ENCODE measurements around the gene TMEM30B. TPM values are rescaled to one million over a fixed set of nuclear protein-coding genes. Genes with fewer than 3 reads are reported as not detected.

Gene TMEM30B
- total RNA-seq, 1 donor from 2014 or later, result 0.26 TPM

DNA sequence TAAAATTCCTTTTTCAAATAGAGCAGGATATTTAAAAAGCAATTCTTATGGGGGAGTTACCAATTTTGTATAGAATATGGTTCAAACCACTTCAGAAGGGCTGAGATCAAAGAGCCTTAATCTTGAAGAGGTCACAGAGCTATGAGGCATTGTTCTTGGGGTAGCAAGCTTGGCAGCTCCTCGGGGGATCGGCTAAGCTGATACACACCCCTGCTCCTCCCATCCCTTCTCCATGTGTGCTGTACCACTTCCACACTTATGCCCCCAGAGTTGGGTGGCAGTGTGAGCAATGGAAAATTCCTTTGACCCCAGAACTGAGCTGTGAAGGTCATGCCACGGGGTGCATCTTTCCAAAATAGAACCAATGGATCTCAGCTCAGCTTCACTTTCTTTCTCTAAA lies 15.0 kb upstream of the TMEM30B start:
- H3K36me3 Mint-ChIP-seq (ENCODE audit: low read depth), result peaks cover 4% of the 10 kb centered on the region
- peaks cover 35% of the 10 kb centered on the region for H3K4me1 Mint-ChIP-seq (ENCODE audit: low read depth)
- no peak for DNase-seq (ENCODE audit: low spot score)
- H3K4me3 Mint-ChIP-seq, result no peak overlapping the region
- intact Hi-C loops (cut with micrococcal nuclease), result loop anchor here (2.0 kb wide), 1 partner anchor 25 kb away; the partner anchor contains the start of gene PRKCH
- H3K27ac Mint-ChIP-seq, result no peak overlapping the region
- no peaks in the 10 kb centered on the region for H3K9me3 Mint-ChIP-seq
- H3K27me3 Mint-ChIP-seq (ENCODE audit: insufficient read depth), result no peaks in the 10 kb centered on the region

DNA sequence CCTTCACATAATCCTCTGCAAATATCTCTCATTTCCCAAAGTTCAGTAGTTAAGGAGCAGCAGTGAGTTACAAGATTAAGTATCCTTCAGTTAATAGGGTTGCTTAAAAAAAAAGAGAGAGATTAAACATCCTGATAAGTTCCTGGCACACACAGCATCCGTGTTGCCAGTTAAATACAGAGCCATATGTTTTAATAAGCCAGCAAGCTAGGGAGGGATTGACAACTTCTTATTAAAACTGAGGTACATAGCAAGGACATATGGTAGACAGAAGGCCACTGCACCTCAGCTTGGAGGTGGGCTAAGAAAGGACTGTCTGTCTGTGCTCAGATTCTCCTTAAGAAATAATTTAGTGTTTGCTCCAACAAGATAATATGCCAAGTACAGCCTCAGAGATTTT lies 9.6 kb upstream of the TMEM30B start:
- intact Hi-C loops (cut with micrococcal nuclease), result no loop called here
- H3K4me3 Mint-ChIP-seq, result no peak overlapping the region
- H3K36me3 Mint-ChIP-seq (ENCODE audit: low read depth), result no peaks in the 10 kb centered on the region
- no peaks in the 10 kb centered on the region for H3K9me3 Mint-ChIP-seq
- DNase-seq (ENCODE audit: low spot score), result no peak
- no peak overlapping the region for H3K27ac Mint-ChIP-seq
- H3K4me1 Mint-ChIP-seq (ENCODE audit: low read depth), result peaks cover 28% of the 10 kb centered on the region
- peaks cover 5% of the 10 kb centered on the region for H3K27me3 Mint-ChIP-seq (ENCODE audit: insufficient read depth)

DNA sequence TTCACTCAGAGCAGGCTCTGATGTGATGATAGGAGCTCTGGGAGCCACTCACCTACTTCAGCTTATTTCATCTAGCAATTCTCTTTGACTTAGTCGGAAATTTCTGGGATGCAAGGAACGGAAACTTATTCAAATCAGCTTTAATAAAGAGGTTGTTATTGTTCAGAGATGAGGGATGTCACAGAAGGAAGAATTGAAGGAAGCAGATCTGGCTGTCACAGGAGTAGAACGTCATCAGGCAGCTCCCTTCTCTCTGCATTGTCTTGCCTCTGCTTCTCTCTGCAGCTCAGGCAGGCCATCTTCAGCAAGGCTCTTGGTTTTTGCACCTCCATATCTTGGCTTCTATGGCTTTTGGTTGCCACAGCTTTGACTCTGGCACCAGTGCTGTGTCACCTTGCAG lies 7.6 kb upstream of the TMEM30B start:
- DNase-seq (ENCODE audit: low spot score), result no peak
- intact Hi-C loops (cut with micrococcal nuclease), result no loop called here
- H3K4me1 Mint-ChIP-seq (ENCODE audit: low read depth), result peaks cover 38% of the 10 kb centered on the region
- H3K9me3 Mint-ChIP-seq, result no peaks in the 10 kb centered on the region
- H3K36me3 Mint-ChIP-seq (ENCODE audit: low read depth), result no peaks in the 10 kb centered on the region
- no peak overlapping the region for H3K4me3 Mint-ChIP-seq
- H3K27ac Mint-ChIP-seq, result no peak overlapping the region
- peaks cover 5% of the 10 kb centered on the region for H3K27me3 Mint-ChIP-seq (ENCODE audit: insufficient read depth)

DNA sequence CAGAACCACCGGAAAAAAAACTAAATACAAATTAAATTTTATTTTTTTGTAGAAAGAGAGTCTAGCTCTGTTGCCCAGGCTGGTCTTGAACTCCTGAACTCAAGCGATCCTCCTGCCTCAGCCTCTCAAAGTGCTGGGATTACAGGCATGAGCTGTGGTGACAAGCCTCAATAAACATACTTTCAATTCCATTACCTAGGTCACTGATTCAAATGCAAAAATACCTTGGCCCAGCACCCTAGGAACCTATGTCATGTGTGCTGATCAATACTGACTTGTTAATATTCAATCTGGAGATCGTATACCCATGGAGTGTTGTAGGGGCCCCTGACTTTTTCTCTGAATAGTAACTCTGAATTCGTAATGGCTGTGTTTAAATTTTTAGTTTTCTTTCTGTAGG lies 7.1 kb upstream of the TMEM30B start:
- Mint-ChIP-seq H3K36me3 (ENCODE audit: low read depth) (no peaks in the 10 kb centered on the region), H3K9me3 (no peaks in the 10 kb centered on the region), H3K4me3 (no peak overlapping the region), H3K4me1 (ENCODE audit: low read depth) (peaks cover 40% of the 10 kb centered on the region), H3K27me3 (ENCODE audit: insufficient read depth) (peaks cover 5% of the 10 kb centered on the region), H3K27ac (no peak overlapping the region)
- DNase-seq (ENCODE audit: low spot score), result no peak
- intact Hi-C loops (cut with micrococcal nuclease), result no loop called here

DNA sequence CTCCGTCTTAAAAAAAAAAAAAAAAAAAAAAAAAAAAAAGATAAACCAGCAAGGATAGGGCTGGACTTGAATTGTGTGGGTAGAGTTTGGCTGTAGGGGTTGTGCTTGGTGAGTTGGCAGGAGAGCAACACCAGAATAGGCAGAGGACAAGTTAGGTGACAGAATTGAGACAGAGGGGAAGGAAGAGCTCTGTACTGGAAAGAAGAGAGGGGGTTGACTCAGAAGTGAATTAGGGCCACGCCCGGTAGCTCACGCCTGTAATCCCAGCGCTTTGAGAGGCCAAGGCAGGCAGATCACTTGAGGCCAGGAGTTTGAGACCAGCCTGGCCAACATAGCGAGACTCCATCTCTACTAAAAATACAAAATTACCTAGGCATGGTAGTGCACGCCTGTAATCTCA lies 6.1 kb upstream of the TMEM30B start:
- Mint-ChIP-seq H3K27ac (no peak overlapping the region), H3K36me3 (ENCODE audit: low read depth) (no peaks in the 10 kb centered on the region), H3K27me3 (ENCODE audit: insufficient read depth) (peaks cover 11% of the 10 kb centered on the region), H3K4me3 (no peak overlapping the region), H3K4me1 (ENCODE audit: low read depth) (peaks cover 43% of the 10 kb centered on the region), H3K9me3 (no peaks in the 10 kb centered on the region)
- intact Hi-C loops (cut with micrococcal nuclease), result no loop called here
- no peak for DNase-seq (ENCODE audit: low spot score)

DNA sequence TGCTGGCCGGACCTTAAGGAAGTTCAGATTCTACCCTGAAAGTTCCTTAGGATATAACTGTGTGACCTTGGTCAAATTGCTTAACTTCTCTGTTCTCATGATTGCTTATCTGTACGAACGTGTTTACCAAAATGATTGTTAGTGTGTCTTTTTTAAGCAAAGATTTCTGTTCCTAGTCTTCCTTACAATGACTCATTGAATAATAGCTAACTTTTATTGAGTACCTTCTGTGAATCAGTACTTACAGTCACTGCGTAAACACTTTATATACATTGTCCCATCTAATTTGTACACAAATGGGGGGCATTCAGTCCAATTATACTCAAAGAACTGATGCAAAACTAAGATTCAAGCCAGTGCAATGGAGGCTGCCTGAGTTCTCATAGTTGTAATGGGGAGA lies 4.2 kb upstream of the TMEM30B start:
- H3K27me3 Mint-ChIP-seq (ENCODE audit: insufficient read depth), result peaks cover 12% of the 10 kb centered on the region
- H3K27ac Mint-ChIP-seq, result no peak overlapping the region
- H3K4me1 Mint-ChIP-seq (ENCODE audit: low read depth), result peaks cover 48% of the 10 kb centered on the region
- no peaks in the 10 kb centered on the region for H3K36me3 Mint-ChIP-seq (ENCODE audit: low read depth)
- no peaks in the 10 kb centered on the region for H3K9me3 Mint-ChIP-seq
- intact Hi-C loops (cut with micrococcal nuclease), result no loop called here
- no peak for DNase-seq (ENCODE audit: low spot score)
- no peak overlapping the region for H3K4me3 Mint-ChIP-seq

DNA sequence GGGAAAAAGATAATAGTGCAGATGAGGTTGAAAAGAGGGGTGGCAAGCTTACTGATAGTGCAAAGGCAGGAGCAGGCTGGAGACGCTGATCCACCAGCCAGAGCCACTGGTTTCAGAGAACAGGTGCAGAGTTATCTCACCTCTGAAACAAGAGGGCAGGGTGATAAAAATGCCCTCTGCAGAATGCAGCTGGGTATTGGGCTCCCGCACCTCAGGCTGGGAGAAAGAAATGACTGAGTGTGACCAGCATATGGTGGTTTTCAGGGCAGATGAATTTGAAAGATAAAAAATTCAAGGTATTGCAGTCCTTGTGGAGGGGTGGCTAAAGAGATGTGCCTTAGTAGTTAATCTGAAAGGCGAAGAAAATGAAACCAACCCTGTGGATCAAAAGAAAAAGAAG lies 2.9 kb upstream of the TMEM30B start:
- Mint-ChIP-seq H3K4me3 (no peak overlapping the region), H3K27ac (no peak overlapping the region), H3K9me3 (no peaks in the 10 kb centered on the region), H3K36me3 (ENCODE audit: low read depth) (no peaks in the 10 kb centered on the region), H3K4me1 (ENCODE audit: low read depth) (peaks cover 58% of the 10 kb centered on the region), H3K27me3 (ENCODE audit: insufficient read depth) (peaks cover 17% of the 10 kb centered on the region)
- intact Hi-C loops (cut with micrococcal nuclease), result loop anchor here (5.0 kb wide), 1 partner anchor 38 kb away; the partner anchor contains the start of gene PRKCH
- DNase-seq (ENCODE audit: low spot score), result no peak

DNA sequence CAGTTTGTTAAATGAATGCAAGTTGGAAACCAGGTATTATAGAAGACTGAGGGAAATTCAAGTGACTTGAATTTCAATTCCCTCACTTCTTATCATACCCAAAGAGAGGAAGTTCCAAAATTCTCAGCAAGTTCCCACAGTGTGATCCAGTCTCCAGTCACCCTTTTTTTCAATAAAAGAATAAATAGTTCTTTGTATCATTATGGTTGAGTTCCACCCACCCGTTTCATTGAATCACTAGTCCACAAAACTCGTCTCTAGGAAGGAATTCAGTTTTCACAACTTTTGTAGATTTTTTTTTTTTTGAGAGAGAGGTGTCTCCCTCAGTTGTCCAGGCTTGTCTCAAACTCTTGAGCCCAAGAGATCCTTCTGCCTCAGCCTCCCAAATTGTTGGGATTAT lies 1.6 kb upstream of the TMEM30B start:
- no peaks in the 10 kb centered on the region for H3K9me3 Mint-ChIP-seq
- H3K4me3 Mint-ChIP-seq, result no peak overlapping the region
- DNase-seq (ENCODE audit: low spot score), result no peak
- H3K4me1 Mint-ChIP-seq (ENCODE audit: low read depth), result peaks cover 52% of the 10 kb centered on the region
- H3K27me3 Mint-ChIP-seq (ENCODE audit: insufficient read depth), result peaks cover 24% of the 10 kb centered on the region
- intact Hi-C loops (cut with micrococcal nuclease), result loop anchor here (5.0 kb wide), 1 partner anchor 40 kb away; the partner anchor contains the start of gene PRKCH
- H3K36me3 Mint-ChIP-seq (ENCODE audit: low read depth), result no peaks in the 10 kb centered on the region
- H3K27ac Mint-ChIP-seq, result no peak overlapping the region

DNA sequence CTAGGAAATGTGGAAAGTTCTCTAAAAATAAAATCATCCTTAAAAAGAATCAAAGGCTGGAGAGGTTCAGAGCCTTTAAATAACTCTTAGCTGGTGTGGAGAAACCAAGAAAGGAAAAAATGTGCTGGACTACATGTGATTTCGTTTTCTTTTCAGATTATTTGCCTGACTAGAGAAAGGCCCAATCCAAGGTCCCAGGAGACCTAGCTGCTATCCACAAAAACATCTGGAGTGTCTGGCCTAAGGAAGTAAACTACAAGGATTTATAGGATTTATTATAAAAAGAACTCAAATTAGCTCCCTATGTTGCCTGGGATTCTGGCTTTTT lies 774 bp upstream of the TMEM30B start:
- Mint-ChIP-seq H3K4me1 (ENCODE audit: low read depth) (peaks cover 44% of the 10 kb centered on the region), H3K36me3 (ENCODE audit: low read depth) (no peaks in the 10 kb centered on the region), H3K27me3 (ENCODE audit: insufficient read depth) (peaks cover 21% of the 10 kb centered on the region), H3K4me3 (peak overlapping the region; percentile 79), H3K9me3 (no peaks in the 10 kb centered on the region), H3K27ac (no peak overlapping the region)
- no peak for DNase-seq (ENCODE audit: low spot score)
- intact Hi-C loops (cut with micrococcal nuclease), result loop anchor here (5.0 kb wide), 1 partner anchor 40 kb away; the partner anchor contains the start of gene PRKCH

DNA sequence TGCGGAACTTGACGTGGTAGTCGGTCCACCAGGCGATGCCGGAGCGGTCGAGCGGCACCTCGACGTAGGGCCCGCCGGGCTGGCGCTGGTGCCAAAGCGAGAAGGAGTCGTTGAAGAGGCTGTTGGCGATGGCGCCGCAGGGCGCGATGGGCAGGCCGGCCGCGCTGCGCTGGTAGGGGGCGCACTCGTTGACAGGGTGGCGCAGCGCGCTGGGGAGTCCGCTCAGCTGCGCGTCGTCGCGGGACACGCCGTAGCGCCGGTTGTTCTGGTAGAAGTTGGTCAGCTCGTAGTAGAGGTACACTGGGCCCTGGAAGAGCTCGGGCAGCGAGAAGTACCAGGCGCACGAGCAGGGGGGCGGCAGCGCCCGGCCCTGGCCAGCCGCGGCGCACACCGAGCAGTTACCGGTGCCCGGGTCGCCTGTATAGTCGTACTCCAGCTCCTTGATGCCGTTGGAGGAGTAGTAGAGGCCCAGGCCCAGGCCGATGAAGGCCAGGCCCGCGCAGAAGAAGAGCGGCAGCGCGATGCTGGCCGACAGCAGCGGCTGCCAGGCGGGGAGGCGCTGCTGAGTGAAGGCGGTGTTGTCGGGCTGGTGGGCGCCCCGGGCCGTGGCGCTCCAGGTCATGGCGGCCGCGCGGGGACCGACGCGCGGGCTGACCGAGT lies 482 bp downstream of the TMEM30B start:
- intact Hi-C loops (cut with micrococcal nuclease), result loop anchor here (1.0 to 5.0 kb wide), 2 partner anchors 11 to 42 kb away; partner anchors contain the start of gene PRKCH
- peak overlapping the region; percentile 84 for H3K4me3 Mint-ChIP-seq
- H3K27ac Mint-ChIP-seq, result peak overlapping the region; percentile 69
- DNase-seq (ENCODE audit: low spot score), result peak; percentile 68
- peaks cover 25% of the 10 kb centered on the region for H3K27me3 Mint-ChIP-seq (ENCODE audit: insufficient read depth)
- H3K36me3 Mint-ChIP-seq (ENCODE audit: low read depth), result no peaks in the 10 kb centered on the region
- H3K9me3 Mint-ChIP-seq, result no peaks in the 10 kb centered on the region
- peaks cover 34% of the 10 kb centered on the region for H3K4me1 Mint-ChIP-seq (ENCODE audit: low read depth)

DNA sequence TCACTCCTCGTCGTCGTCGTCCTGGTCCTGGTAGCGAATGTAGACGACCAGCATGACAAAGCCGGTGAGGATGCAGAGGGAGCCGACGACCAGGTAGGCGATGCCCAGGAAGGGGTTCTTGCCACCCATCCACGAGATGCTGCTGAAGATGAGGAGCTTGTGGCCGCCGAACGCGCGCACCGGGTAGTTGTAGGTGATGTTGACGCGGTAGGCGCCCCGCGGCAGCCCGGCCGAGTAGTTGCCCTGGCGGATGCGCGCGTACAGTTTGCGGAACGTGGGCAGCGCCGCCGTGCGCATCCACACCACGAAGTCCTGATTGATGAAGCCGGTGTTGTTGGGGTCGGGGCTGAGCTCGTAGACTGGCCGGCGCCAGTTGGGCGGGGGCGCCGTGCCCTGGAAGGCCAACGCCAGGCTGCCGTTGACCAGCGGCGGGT lies 1.0 kb downstream of the TMEM30B start:
- intact Hi-C loops (cut with micrococcal nuclease), result loop anchor here (1.0 to 5.0 kb wide), 2 partner anchors 11 to 42 kb away; partner anchors contain the start of gene PRKCH
- Mint-ChIP-seq H3K36me3 (ENCODE audit: low read depth) (no peaks in the 10 kb centered on the region), H3K27me3 (ENCODE audit: insufficient read depth) (peaks cover 29% of the 10 kb centered on the region), H3K4me3 (peak overlapping the region; percentile 84), H3K9me3 (no peaks in the 10 kb centered on the region), H3K27ac (peak overlapping the region; percentile 69), H3K4me1 (ENCODE audit: low read depth) (peaks cover 30% of the 10 kb centered on the region)
- DNase-seq (ENCODE audit: low spot score), result no peak

DNA sequence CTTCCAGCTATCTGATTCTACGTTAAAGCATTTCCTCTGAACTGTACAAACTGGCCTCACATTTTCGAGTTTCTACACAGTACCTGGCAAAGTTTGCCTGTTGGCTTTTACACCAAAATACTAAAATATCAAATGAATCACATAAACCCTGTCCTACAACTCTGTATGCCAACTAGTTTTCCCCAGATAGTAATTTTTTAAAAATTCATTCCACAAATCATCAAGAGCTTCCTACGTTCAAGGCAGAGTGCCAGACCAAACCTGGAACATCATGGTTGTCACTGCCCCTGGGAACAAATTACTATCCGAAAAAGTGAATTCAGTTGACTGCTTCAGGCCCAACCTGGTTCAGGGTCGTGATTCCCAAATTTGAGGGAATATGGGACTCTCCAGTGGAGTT lies 2.1 kb downstream of the TMEM30B start:
- Mint-ChIP-seq H3K9me3 (no peaks in the 10 kb centered on the region), H3K4me3 (no peak overlapping the region), H3K27ac (no peak overlapping the region), H3K4me1 (ENCODE audit: low read depth) (peaks cover 25% of the 10 kb centered on the region), H3K36me3 (ENCODE audit: low read depth) (no peaks in the 10 kb centered on the region), H3K27me3 (ENCODE audit: insufficient read depth) (peaks cover 36% of the 10 kb centered on the region)
- no peak for DNase-seq (ENCODE audit: low spot score)
- intact Hi-C loops (cut with micrococcal nuclease), result no loop called here

DNA sequence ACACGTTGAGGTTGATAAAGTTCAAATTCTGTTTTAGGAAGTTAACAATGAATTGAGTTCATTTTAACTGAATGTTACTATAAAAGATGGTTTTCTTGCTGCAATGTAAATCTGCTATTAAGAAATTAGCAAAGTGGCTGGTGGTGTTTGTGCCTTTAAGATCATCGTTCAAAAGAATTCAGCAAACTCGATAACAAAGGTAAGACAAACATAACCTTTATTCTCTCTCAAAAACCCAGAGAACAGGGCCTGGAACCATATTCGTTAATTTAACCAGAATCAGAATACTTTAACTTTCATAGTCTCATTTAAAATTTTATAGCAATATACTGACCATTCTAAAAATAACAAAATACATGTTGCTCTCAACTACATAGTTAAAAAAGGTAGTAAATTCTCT lies 3.4 kb downstream of the TMEM30B start:
- intact Hi-C loops (cut with micrococcal nuclease), result no loop called here
- no peaks in the 10 kb centered on the region for H3K9me3 Mint-ChIP-seq
- H3K4me3 Mint-ChIP-seq, result no peak overlapping the region
- H3K4me1 Mint-ChIP-seq (ENCODE audit: low read depth), result peaks cover 17% of the 10 kb centered on the region
- no peak overlapping the region for H3K27ac Mint-ChIP-seq
- no peak for DNase-seq (ENCODE audit: low spot score)
- peaks cover 43% of the 10 kb centered on the region for H3K27me3 Mint-ChIP-seq (ENCODE audit: insufficient read depth)
- no peaks in the 10 kb centered on the region for H3K36me3 Mint-ChIP-seq (ENCODE audit: low read depth)

DNA sequence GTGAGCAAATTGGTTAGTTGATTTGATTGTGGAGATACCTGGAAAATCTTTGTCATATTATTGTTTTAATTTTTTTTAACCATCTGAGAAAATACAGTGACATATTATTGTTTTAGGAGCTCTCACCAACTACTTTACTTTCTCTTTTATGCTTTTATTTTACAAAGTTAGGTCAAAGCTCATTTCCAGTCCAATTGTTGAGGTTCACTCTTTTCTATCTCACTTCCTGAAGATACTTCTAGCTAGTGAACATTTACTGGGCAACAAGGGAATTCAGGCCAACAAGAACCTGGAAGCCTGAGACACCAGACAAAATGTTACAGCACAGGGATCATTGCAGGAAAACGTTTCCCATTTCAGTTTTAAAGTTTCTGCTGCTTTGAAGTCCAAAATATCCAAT lies 3.9 kb downstream of the TMEM30B start:
- Mint-ChIP-seq H3K4me3 (no peak overlapping the region), H3K27ac (no peak overlapping the region), H3K9me3 (no peaks in the 10 kb centered on the region), H3K4me1 (ENCODE audit: low read depth) (peaks cover 17% of the 10 kb centered on the region), H3K36me3 (ENCODE audit: low read depth) (no peaks in the 10 kb centered on the region), H3K27me3 (ENCODE audit: insufficient read depth) (peaks cover 40% of the 10 kb centered on the region)
- no peak for DNase-seq (ENCODE audit: low spot score)
- intact Hi-C loops (cut with micrococcal nuclease), result no loop called here
